ENCODE data around the gene SYNDIG1L.

GRCh38 chr14:74437496-74438053 is 11.6 kb upstream of the SYNDIG1L start:
- TF ChIP-seq CTCF (IDR thresholded peaks at IDR 0.05; ENCODE audit: low read length) = no peak
- no peak for TF ChIP-seq EZH2phosphoT487 (IDR thresholded peaks at IDR 0.05; ENCODE audit: low read length)
